GM12873 (cell line): ENCODE measurements around the gene TIMM10.

ENCODE experiments used
- CTCF ChIP-seq: IDR thresholded peaks from 2 replicates; pipeline ENCODE4 v1.5.1; 2012; ENCODE audit warnings: low read depth, mild to moderate bottlenecking, moderate library complexity, low read length, control low read depth; ENCODE audit not compliant: insufficient read depth; ENCODE audit errors: missing control alignments

Gene TIMM10

GRCh38 chr11:57549983-57550382, 19.4 kb upstream of the TIMM10 start:
- no peak for TF ChIP-seq CTCF

- no peak for TF ChIP-seq CTCF
Observed at GRCh38 chr11:57547854-57548377, 17.4 kb upstream of the TIMM10 start.

GRCh38 chr11:57546869-57547475, 16.4 kb upstream of the TIMM10 start:
- TF ChIP-seq CTCF = no peak

- TF ChIP-seq CTCF = no peak
Observed at GRCh38 chr11:57546451-57546850, 15.9 kb upstream of the TIMM10 start.

- no peak for TF ChIP-seq CTCF
Observed at GRCh38 chr11:57545883-57546282, 15.3 kb upstream of the TIMM10 start.

- no peak for TF ChIP-seq CTCF
Observed at GRCh38 chr11:57544566-57544965, 14.0 kb upstream of the TIMM10 start.

GRCh38 chr11:57543593-57543992, 13.0 kb upstream of the TIMM10 start:
- TF ChIP-seq CTCF = no peak
